IMR-90 (cell line): Measurements from ENCODE around the gene ALK. TPM values are rescaled to one million over a fixed set of nuclear protein-coding genes. Genes with fewer than 3 reads are reported as not detected.

Experiments used
- ATAC-seq: fragments of 200-7000 bp; cut with Tn5 transposase; 2 replicates; pipeline ENCODE4 v1.9.1; 2020; ENCODE audit warnings: low read depth, mild to moderate bottlenecking, moderate library complexity
- BruUV-seq: library from RNA; stranded (reverse); fragments of 400-500 nt; replicated peaks from 2 replicates; lab custom pipeline; 2021; lab: Mats Ljungman, UMichigan
- CTCF ChIA-PET: fragments of 300-600 bp; formaldehyde crosslinking; extraction: SDS; loops from one replicate; lab custom pipeline; 2021; ENCODE audit warnings: antibody characterized with exemption; lab: Yijun Ruan, JAX
- POLR2A ChIA-PET: fragments of 300-600 bp; sonication (Branson Sonifier 250); formaldehyde crosslinking; loops from one replicate; lab custom pipeline; 2022; ENCODE audit warnings: antibody characterized with exemption; ENCODE audit not compliant: unreplicated experiment; lab: Charles Lee
- DNase-seq: peaks from one replicate; pipeline ENCODE4 v3.0.0; 2013
- H2AFZ ChIP-seq: replicated peaks from 2 replicates; pipeline ENCODE3; 2013; ENCODE audit warnings: low read length, mild to moderate bottlenecking; ENCODE audit not compliant: poor library complexity
- H2AK5ac ChIP-seq: 2 replicates; pipeline ENCODE4 v1.6.1; 2013; ENCODE audit warnings: low read depth, low read length, inconsistent platforms
- H2AK9ac ChIP-seq: replicated peaks from 2 replicates; pipeline ENCODE3; 2013; ENCODE audit warnings: mild to moderate bottlenecking, low read depth, low read length, moderate library complexity; ENCODE audit not compliant: poor library complexity
- H2BK120ac ChIP-seq: 2 replicates; pipeline ENCODE4 v1.6.1; 2013; ENCODE audit warnings: low read depth, low read length, inconsistent platforms
- H2BK15ac ChIP-seq: 3 replicates; pipeline ENCODE4 v1.6.1; 2013; ENCODE audit warnings: low read depth, low read length, inconsistent platforms
- H2BK20ac ChIP-seq: 2 replicates; pipeline ENCODE4 v1.6.1; 2013; ENCODE audit warnings: low read depth, mild to moderate bottlenecking, inconsistent platforms, low read length, moderate library complexity
- H2BK5ac ChIP-seq: 2 replicates; pipeline ENCODE4 v1.6.1; 2013; ENCODE audit warnings: mild to moderate bottlenecking, low read depth, low read length, inconsistent platforms; ENCODE audit not compliant: poor library complexity, severe bottlenecking
- H3K14ac ChIP-seq: replicated peaks from 2 replicates; pipeline ENCODE4 v1.6.1; 2013; ENCODE audit warnings: low read depth, low read length, inconsistent platforms
- H3K18ac ChIP-seq: 2 replicates; pipeline ENCODE4 v1.6.1; 2013; ENCODE audit warnings: low read depth, low read length, control low read depth
- H3K23ac ChIP-seq: 2 replicates; pipeline ENCODE4 v1.6.1; 2013; ENCODE audit warnings: low read depth, low read length, inconsistent platforms
- H3K27ac ChIP-seq: 2 replicates; pipeline ENCODE4 v1.5.1; 2013; ENCODE audit warnings: mild to moderate bottlenecking, control low read depth, low read length; ENCODE audit not compliant: insufficient read depth
- H3K27me3 ChIP-seq: 2 replicates; pipeline ENCODE4 v1.6.1; 2013; ENCODE audit warnings: low read length; ENCODE audit not compliant: control insufficient read depth, insufficient read depth
- H3K36me3 ChIP-seq: 2 replicates; pipeline ENCODE4 v1.6.1; 2013; ENCODE audit warnings: low read length, mixed read lengths; ENCODE audit not compliant: control insufficient read depth, insufficient read depth
- H3K4ac ChIP-seq: 2 replicates; pipeline ENCODE4 v1.6.1; 2013; ENCODE audit warnings: low read depth, low read length, inconsistent platforms
- H3K4me1 ChIP-seq: 2 replicates; pipeline ENCODE4 v1.6.1; 2013; ENCODE audit warnings: low read length, mixed read lengths; ENCODE audit not compliant: control insufficient read depth, insufficient read depth
- H3K4me2 ChIP-seq: 2 replicates; pipeline ENCODE4 v1.6.1; 2013; ENCODE audit warnings: low read depth, mild to moderate bottlenecking, control low read depth, low read length, moderate library complexity
- H3K4me3 ChIP-seq: 2 replicates; pipeline ENCODE4 v1.5.1; 2013; ENCODE audit warnings: low read depth, mild to moderate bottlenecking, control low read depth, low read length, moderate library complexity; ENCODE audit not compliant: insufficient read depth
- H3K56ac ChIP-seq: 2 replicates; pipeline ENCODE4 v1.6.1; 2013; ENCODE audit warnings: low read length, inconsistent platforms; ENCODE audit not compliant: insufficient read depth; ENCODE audit errors: extremely low read depth
- H3K79me1 ChIP-seq, 2 experiments: 2 replicates each; pipeline ENCODE4 v1.6.1; 2013; ENCODE audit warnings: low read length in 2 of 2, inconsistent platforms in 1 of 2, low read depth in 1 of 2
- H3K9ac ChIP-seq: 2 replicates; pipeline ENCODE4 v1.6.1; 2013; ENCODE audit warnings: low read depth, low read length, control low read depth
- H3K9me1 ChIP-seq: 2 replicates; pipeline ENCODE4 v1.6.1; 2013; ENCODE audit warnings: low read length, inconsistent platforms; ENCODE audit not compliant: insufficient read depth
- H3K9me3 ChIP-seq: 2 replicates; pipeline ENCODE4 v1.6.1; 2013; ENCODE audit warnings: low read length; ENCODE audit not compliant: control insufficient read depth, insufficient read depth
- H4K20me1 ChIP-seq: 2 replicates; pipeline ENCODE4 v1.6.1; 2013; ENCODE audit warnings: low read length, inconsistent platforms; ENCODE audit not compliant: insufficient read depth
- H4K5ac ChIP-seq: 2 replicates; pipeline ENCODE4 v1.6.1; 2013; ENCODE audit warnings: mild to moderate bottlenecking, low read depth, low read length, control low read depth
- H4K8ac ChIP-seq, 2 experiments: 2 replicates each; pipeline ENCODE4 v1.6.1; 2013; ENCODE audit warnings: low read depth in 2 of 2, low read length in 2 of 2, control low read depth in 1 of 2, inconsistent platforms in 1 of 2
- H4K91ac ChIP-seq: 2 replicates; pipeline ENCODE4 v1.6.1; 2013; ENCODE audit warnings: low read depth, low read length, inconsistent platforms; ENCODE audit not compliant: insufficient read depth
- BHLHE40 ChIP-seq: fragments of 150-350 bp; IDR thresholded peaks from 2 replicates; pipeline ENCODE4 v1.6.1; 2016; ENCODE audit warnings: mild to moderate bottlenecking, low read depth, low read length
- CEBPB ChIP-seq: IDR thresholded peaks from 2 replicates; pipeline ENCODE4 v1.6.1; 2012; ENCODE audit warnings: low read depth, low read length, improper control_type of control experiment
- CHD1 ChIP-seq: IDR thresholded peaks from 2 replicates; pipeline ENCODE4 v1.6.1; 2012; ENCODE audit warnings: low read depth, low read length, improper control_type of control experiment
- FOS ChIP-seq: fragments of 150-350 bp; IDR thresholded peaks from 2 replicates; pipeline ENCODE4 v1.6.1; 2016; ENCODE audit warnings: low read depth, low read length
- MAFK ChIP-seq: IDR thresholded peaks from 2 replicates; pipeline ENCODE4 v1.6.1; 2012; ENCODE audit warnings: low read depth, low read length, improper control_type of control experiment
- MAZ ChIP-seq: IDR thresholded peaks from 2 replicates; pipeline ENCODE4 v1.6.1; 2012; ENCODE audit warnings: low read depth, mild to moderate bottlenecking, low read length, improper control_type of control experiment, moderate library complexity, borderline replicate concordance
- MXI1 ChIP-seq: IDR thresholded peaks from 2 replicates; pipeline ENCODE4 v1.6.1; 2012; ENCODE audit warnings: low read depth, mild to moderate bottlenecking, low read length, moderate library complexity, borderline replicate concordance
- NFE2L2 ChIP-seq: fragments of 150-350 bp; IDR thresholded peaks from 2 replicates; pipeline ENCODE4 v1.6.1; 2016; ENCODE audit warnings: low read depth, mild to moderate bottlenecking, low read length
- POLR2A ChIP-seq: IDR thresholded peaks from 2 replicates; pipeline ENCODE4 v1.6.1; 2012; ENCODE audit warnings: mild to moderate bottlenecking, low read depth, low read length
- RAD21 ChIP-seq: IDR thresholded peaks from 2 replicates; pipeline ENCODE4 v1.6.1; 2012; ENCODE audit warnings: low read length, improper control_type of control experiment
- RCOR1 ChIP-seq: IDR thresholded peaks from 2 replicates; pipeline ENCODE4 v1.6.1; 2012; ENCODE audit warnings: mild to moderate bottlenecking, low read length, improper control_type of control experiment; ENCODE audit not compliant: insufficient replicate concordance
- RFX5 ChIP-seq: IDR thresholded peaks from 2 replicates; pipeline ENCODE4 v1.8.0; 2012; ENCODE audit warnings: low read depth, mild to moderate bottlenecking, low read length, moderate library complexity
- SMC3 ChIP-seq: fragments of 150-350 bp; IDR thresholded peaks from 2 replicates; pipeline ENCODE4 v1.6.1; 2016; ENCODE audit warnings: low read depth, mild to moderate bottlenecking, antibody characterized with exemption, low read length, moderate library complexity
- WGBS, 2 experiments: methylation state at CpG; one replicate each; pipeline versions ENCODE4 v1.1.5 to v1.1.7; 2013; ENCODE audit warnings: missing lambda C conversion rate in 2 of 2; ENCODE audit not compliant: insufficient read length in 1 of 2; ENCODE audit errors: extremely low coverage in 2 of 2; 5-methylcytosine and 5-hydroxymethylcytosine counted together
- dilution Hi-C: fragments of 300-500 bp; cut with HindIII; formaldehyde crosslinking; loops from one replicate; pipeline ENCODE4 v1.14.3; 2018; ENCODE audit warnings: low sequenced_read_pairs; ENCODE audit not compliant: unreplicated experiment
- in situ Hi-C: fragments of 300-500 bp; cut with MboI; formaldehyde crosslinking; loops from 3 replicates; pipeline ENCODE4 v1.14.3; 2019; ENCODE audit warnings: low sequenced_read_pairs, inconsistent platforms, mixed read lengths
- intact Hi-C: fragments of 100-400 bp; cut with micrococcal nuclease; formaldehyde crosslinking; loops from 2 replicates; pipeline ENCODE4 v1.10.0; 2022
- polyA plus RNA-seq, 3 experiments: library from polyadenylated mRNA; depleted of rRNA; stranded (reverse); fragments of >200 nt; gene quantifications; 2 replicates each; pipeline ENCODE4 v1.2.3, GENCODE V29; 2012; ENCODE audit warnings: low replicate concordance in 1 of 3
- total RNA-seq: library from RNA; depleted of rRNA; stranded (reverse); fragments of >200 nt; gene quantifications from 2 replicates; pipeline ENCODE4 v1.2.3, GENCODE V29; 2012
- TF ChIP-seq, protein P1 (sequence below): conservative IDR thresholded peaks from 2 replicates; pipeline ENCODE4 v1.5.1; 2012; ENCODE audit warnings: mild to moderate bottlenecking, low read depth, low read length, improper control_type of control experiment
- TF ChIP-seq, protein P2 (sequence below): fragments of 150-350 bp; IDR thresholded peaks from 2 replicates; pipeline ENCODE4 v1.6.1; 2016; ENCODE audit warnings: low read depth, mild to moderate bottlenecking, low read length, moderate library complexity, borderline replicate concordance
- TF ChIP-seq, protein P3 (sequence below): fragments of 150-350 bp; IDR thresholded peaks from 2 replicates; pipeline ENCODE4 v1.6.1; 2017; ENCODE audit warnings: mild to moderate bottlenecking, antibody characterized with exemption, low read length, low read depth

The ALK gene
- total and polyA plus RNA-seq, 2 of the 4 experiments (the other 2 are of a cell fraction) = not detected

DNA sequence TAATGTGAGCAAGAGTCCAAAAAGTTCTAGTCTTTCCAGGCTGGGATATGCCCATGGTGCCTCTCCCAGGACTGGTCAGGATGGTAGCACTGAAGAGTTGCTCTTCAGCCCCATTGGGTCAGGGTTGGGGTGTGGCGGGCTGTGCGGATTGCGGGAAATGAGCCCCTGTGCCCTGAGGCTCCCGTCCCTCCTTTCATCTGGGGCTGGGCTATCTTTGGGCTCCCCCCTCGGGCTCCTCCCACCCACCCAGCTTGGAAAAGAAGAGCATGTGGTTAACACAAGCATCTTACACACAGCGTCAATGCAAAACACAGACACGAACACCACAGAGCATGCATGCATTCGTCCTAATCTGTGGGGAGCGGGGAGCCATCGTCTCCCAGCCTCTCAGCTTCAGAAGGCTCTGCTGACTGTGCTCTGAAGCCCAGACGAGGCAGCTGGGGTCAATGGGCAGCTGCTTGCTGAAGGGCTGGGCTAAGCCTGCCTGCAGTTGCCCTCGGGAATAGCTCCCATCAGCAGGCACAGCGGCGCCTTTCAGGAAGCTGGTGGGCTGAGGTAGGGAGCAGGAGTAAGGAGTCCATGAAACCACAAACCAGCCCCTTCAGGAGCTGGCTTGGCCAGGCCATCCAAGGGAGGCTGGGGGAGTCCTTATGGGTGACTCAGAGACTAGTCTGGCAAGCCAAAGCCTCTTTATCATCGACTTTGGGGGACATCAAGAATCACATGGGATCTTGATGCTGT, 693.3 kb downstream of the ALK start:
- Histone ChIP-seq H2BK20ac (no peak overlapping the region), H2AK9ac (no peak overlapping the region), H2AK5ac (no peak overlapping the region), H3K4me3 (no peak overlapping the region), H3K14ac (no peak overlapping the region), H3K9ac (no peak overlapping the region), H3K4me2 (no peak overlapping the region), H4K8ac (no peak overlapping the region), H3K27ac (no peak overlapping the region), H4K91ac (no peak overlapping the region), H3K4ac (no peak overlapping the region), H3K56ac (no peak overlapping the region), H3K18ac (no peak overlapping the region), H3K79me1 (no peaks in the 10 kb centered on the region), H3K27me3 (peaks cover 59% of the 10 kb centered on the region), H3K23ac (no peak overlapping the region), H3K4me1 (peaks cover 4% of the 10 kb centered on the region; the same call in 1 of the 2 replicates), H3K9me1 (no peaks in the 10 kb centered on the region), H3K9me3 (no peaks in the 10 kb centered on the region), H2BK5ac (no peak overlapping the region), H2BK120ac (no peak overlapping the region), H2AFZ (peak overlapping the region; percentile 21), H3K36me3 (no peaks in the 10 kb centered on the region), H2BK15ac (no peak overlapping the region), H4K5ac (no peak overlapping the region), H4K20me1 (no peaks in the 10 kb centered on the region)
- POLR2A ChIA-PET = no interaction called here
- intact Hi-C loops (no loop called here), dilution Hi-C loops (no loop called here), in situ Hi-C loops (no loop called here)
- peak; percentile 33 for ATAC-seq
- no peak for TF ChIP-seq FOS
- TF ChIP-seq, protein P1, sequence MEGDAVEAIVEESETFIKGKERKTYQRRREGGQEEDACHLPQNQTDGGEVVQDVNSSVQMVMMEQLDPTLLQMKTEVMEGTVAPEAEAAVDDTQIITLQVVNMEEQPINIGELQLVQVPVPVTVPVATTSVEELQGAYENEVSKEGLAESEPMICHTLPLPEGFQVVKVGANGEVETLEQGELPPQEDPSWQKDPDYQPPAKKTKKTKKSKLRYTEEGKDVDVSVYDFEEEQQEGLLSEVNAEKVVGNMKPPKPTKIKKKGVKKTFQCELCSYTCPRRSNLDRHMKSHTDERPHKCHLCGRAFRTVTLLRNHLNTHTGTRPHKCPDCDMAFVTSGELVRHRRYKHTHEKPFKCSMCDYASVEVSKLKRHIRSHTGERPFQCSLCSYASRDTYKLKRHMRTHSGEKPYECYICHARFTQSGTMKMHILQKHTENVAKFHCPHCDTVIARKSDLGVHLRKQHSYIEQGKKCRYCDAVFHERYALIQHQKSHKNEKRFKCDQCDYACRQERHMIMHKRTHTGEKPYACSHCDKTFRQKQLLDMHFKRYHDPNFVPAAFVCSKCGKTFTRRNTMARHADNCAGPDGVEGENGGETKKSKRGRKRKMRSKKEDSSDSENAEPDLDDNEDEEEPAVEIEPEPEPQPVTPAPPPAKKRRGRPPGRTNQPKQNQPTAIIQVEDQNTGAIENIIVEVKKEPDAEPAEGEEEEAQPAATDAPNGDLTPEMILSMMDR = no peak
- TF ChIP-seq, protein P2, sequence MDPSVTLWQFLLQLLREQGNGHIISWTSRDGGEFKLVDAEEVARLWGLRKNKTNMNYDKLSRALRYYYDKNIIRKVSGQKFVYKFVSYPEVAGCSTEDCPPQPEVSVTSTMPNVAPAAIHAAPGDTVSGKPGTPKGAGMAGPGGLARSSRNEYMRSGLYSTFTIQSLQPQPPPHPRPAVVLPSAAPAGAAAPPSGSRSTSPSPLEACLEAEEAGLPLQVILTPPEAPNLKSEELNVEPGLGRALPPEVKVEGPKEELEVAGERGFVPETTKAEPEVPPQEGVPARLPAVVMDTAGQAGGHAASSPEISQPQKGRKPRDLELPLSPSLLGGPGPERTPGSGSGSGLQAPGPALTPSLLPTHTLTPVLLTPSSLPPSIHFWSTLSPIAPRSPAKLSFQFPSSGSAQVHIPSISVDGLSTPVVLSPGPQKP = no peak
- no peak for TF ChIP-seq MXI1
- TF ChIP-seq RCOR1 = no peak
- TF ChIP-seq RFX5 = no peak
- TF ChIP-seq MAZ = no peak
- TF ChIP-seq BHLHE40 = no peak
- TF ChIP-seq, protein P3, sequence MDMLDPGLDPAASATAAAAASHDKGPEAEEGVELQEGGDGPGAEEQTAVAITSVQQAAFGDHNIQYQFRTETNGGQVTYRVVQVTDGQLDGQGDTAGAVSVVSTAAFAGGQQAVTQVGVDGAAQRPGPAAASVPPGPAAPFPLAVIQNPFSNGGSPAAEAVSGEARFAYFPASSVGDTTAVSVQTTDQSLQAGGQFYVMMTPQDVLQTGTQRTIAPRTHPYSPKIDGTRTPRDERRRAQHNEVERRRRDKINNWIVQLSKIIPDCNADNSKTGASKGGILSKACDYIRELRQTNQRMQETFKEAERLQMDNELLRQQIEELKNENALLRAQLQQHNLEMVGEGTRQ = no peak
- no peak for TF ChIP-seq RAD21
- no peak for TF ChIP-seq SMC3
- TF ChIP-seq MAFK = no peak
- TF ChIP-seq POLR2A = no peak
- TF ChIP-seq NFE2L2 = no peak
- TF ChIP-seq CHD1 = no peak
- TF ChIP-seq CEBPB = no peak
- 43% methylated on average over 3 of the region's 15 CpGs; no CpG with 5 or more reads in 1 of the 2 experiments for WGBS, 2 experiments
- CTCF ChIA-PET = no interaction called here
- no TSS peak for BruUV-seq
- peak; percentile 30 for DNase-seq
